ENCODE data around the gene ADCY3. TPM values are rescaled to one million over a fixed set of nuclear protein-coding genes. Genes with fewer than 3 reads are reported as not detected.
"Not testable (repeated sequence)": the region's sequence is repeated elsewhere in the genome, so short reads cannot be mapped to it uniquely, and the experiment has no call there.

Gene ADCY3
- total RNA-seq, 2 donors from 2014 or later = 40.7 to 59.3 TPM

- no peaks in the 10 kb centered on the region for H3K9me3 ChIP-seq (ENCODE audit: control insufficient read depth, low read length, poor library complexity, severe bottlenecking)
- ATAC-seq (no peak), DNase-seq (no peak)
- Mint-ChIP-seq H3K4me1 (peaks cover 5% of the 10 kb centered on the region), H3K4me3 (no peak overlapping the region), H3K27ac (no peak overlapping the region), H3K36me3 (ENCODE audit: low read depth) (peaks cover 2% of the 10 kb centered on the region), H3K27me3 (no peaks in the 10 kb centered on the region)
These were observed 78.8 kb downstream of the ADCY3 start for GRCh38 chr2:24840962-24841945.

DNA sequence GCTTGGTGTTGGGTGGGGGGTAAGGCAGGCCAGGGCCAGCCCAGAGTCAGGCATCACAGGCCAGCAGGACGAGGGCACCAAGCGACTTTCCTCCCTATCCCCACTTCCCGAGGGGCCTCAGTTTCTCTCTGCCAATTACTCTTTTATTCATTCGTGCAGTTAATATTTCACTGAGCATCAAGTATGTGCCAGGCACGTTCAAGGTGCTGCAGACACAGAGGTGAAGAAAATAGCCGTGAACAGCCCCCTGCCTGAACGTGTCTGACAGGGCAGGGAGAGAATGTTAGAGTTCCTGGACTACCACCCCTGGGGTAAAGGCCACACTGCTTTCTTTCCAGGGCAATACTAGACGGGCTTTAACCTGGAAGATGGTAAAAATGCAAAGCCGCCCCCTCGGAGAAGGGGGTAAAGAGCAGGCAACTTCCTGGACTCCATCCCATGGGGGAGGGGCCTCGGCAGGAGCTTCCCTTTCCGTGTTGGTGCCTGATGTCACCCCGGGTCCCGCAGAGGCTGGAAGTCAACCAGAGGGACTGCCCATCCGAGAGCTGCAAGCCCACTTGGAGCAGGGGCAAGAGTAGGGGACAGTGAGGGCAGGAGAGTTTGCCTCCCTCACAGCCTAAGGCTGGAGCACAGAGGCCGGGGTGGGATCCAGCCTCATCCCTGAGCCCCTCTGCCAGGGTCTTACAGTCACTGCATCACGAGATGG, 79.7 kb downstream of the ADCY3 start:
- ATAC-seq (no peak), DNase-seq (no peak)
- H3K36me3 Mint-ChIP-seq (ENCODE audit: low read depth) = peaks cover 4% of the 10 kb centered on the region
- H3K27ac Mint-ChIP-seq = no peak overlapping the region
- H3K9me3 ChIP-seq (ENCODE audit: control insufficient read depth, low read length, poor library complexity, severe bottlenecking) = no peaks in the 10 kb centered on the region
- H3K4me1 Mint-ChIP-seq = peaks cover 5% of the 10 kb centered on the region
- no peak overlapping the region for H3K4me3 Mint-ChIP-seq
- H3K27me3 Mint-ChIP-seq = no peaks in the 10 kb centered on the region

- no peak overlapping the region for H3K4me3 Mint-ChIP-seq
- no peaks in the 10 kb centered on the region for H3K27me3 Mint-ChIP-seq
- ATAC-seq (no peak), DNase-seq (no peak)
- H3K4me1 Mint-ChIP-seq = peaks cover 5% of the 10 kb centered on the region
- H3K27ac Mint-ChIP-seq = no peak overlapping the region
- peaks cover 4% of the 10 kb centered on the region for H3K36me3 Mint-ChIP-seq (ENCODE audit: low read depth)
- H3K9me3 ChIP-seq (ENCODE audit: control insufficient read depth, low read length, poor library complexity, severe bottlenecking) = no peaks in the 10 kb centered on the region
These were observed 80.3 kb downstream of the ADCY3 start for GRCh38 chr2:24839729-24840128.

DNA sequence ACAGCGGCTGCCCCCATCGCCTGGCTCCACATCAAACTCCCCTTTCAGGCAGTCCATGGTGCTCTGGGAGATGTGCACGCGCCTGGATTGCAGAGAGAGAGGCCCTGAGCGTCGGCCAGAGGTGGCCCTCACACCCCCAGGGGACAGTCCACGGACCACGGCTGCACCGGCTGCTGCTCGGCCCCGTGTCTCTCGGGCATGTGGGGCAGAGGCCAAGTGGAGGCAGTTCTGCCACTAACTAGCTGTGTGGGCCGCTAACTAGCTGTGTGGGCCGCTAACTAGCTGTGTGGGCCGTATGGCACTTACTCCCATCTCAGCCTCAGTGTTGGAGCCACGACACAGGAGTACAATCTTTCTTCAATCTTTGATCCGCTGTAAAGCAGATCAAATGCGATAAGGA, 81.5 kb downstream of the ADCY3 start:
- H3K27ac Mint-ChIP-seq = no peak overlapping the region
- DNase-seq (no peak), ATAC-seq (no peak)
- no peak overlapping the region for H3K4me3 Mint-ChIP-seq
- H3K36me3 Mint-ChIP-seq (ENCODE audit: low read depth) = peaks cover 4% of the 10 kb centered on the region
- peaks cover 5% of the 10 kb centered on the region for H3K4me1 Mint-ChIP-seq
- H3K27me3 Mint-ChIP-seq = no peaks in the 10 kb centered on the region
- no peaks in the 10 kb centered on the region for H3K9me3 ChIP-seq (ENCODE audit: control insufficient read depth, low read length, poor library complexity, severe bottlenecking)

GRCh38 chr2:24837996-24838513, 82.0 kb downstream of the ADCY3 start:
- H3K27ac Mint-ChIP-seq = no peak overlapping the region
- no peak overlapping the region for H3K4me3 Mint-ChIP-seq
- no peak for ATAC-seq

DNA sequence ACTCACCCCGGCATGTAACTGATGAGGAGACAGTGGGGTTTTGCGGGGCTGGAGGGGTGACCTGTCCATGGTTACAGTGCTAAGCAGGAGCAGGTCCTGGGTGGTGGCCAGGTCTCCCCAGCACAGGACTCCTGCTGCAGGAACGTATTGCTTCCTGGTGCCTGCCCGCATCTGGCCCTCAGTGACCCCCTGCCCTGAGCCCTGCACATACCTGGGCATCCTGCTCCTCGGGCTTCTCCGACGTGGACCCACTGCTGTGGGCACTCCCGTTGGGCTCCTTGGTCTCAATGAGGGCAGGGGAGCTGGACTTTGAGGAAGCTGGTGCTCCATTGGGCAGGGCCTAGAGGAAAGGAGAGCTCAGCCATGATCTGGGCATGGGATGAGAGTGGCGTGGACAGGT, 83.3 kb downstream of the ADCY3 start:
- no peak overlapping the region for H3K4me3 Mint-ChIP-seq
- ATAC-seq (no peak), DNase-seq (no peak)
- H3K27me3 Mint-ChIP-seq = no peaks in the 10 kb centered on the region
- peaks cover 8% of the 10 kb centered on the region for H3K4me1 Mint-ChIP-seq
- peaks cover 6% of the 10 kb centered on the region for H3K36me3 Mint-ChIP-seq (ENCODE audit: low read depth)
- H3K27ac Mint-ChIP-seq = peak overlapping the region; percentile 47
- H3K9me3 ChIP-seq (ENCODE audit: control insufficient read depth, low read length, poor library complexity, severe bottlenecking) = no peaks in the 10 kb centered on the region

More at GRCh38 chr2:24837996-24838513, 82.0 kb downstream of the ADCY3 start:
- no peak for DNase-seq
- no peaks in the 10 kb centered on the region for H3K9me3 ChIP-seq (ENCODE audit: control insufficient read depth, low read length, poor library complexity, severe bottlenecking)
- Mint-ChIP-seq H3K27me3 (no peaks in the 10 kb centered on the region), H3K4me1 (peaks cover 5% of the 10 kb centered on the region), H3K36me3 (ENCODE audit: low read depth) (peaks cover 4% of the 10 kb centered on the region)

- Mint-ChIP-seq H3K27me3 (no peaks in the 10 kb centered on the region), H3K4me3 (no peak overlapping the region), H3K27ac (no peak overlapping the region)
These were observed 83.8 kb downstream of the ADCY3 start for GRCh38 chr2:24836206-24836605.

DNA sequence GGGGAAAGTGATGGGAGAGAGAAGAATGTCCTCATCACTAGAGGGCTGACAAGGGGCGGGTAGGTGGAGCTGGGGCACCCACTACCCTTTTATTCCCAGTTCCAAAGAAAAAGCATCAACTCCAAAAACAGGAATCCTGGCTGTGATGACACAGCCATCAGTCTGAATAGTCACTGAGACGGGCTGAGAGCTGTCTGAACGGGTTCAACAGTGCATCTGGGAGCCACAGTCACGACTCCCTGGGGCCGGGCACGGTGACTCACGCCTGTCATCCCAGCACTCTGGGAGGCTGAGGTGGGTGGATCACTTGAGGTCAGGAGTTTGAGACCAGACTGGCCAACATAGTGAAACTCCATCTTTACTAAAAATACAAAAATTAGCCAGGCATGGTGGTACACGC, 84.6 kb downstream of the ADCY3 start:
- not testable (repeated sequence) for ATAC-seq; H3K27me3 Mint-ChIP-seq; H3K4me1 Mint-ChIP-seq; H3K4me3 Mint-ChIP-seq; H3K27ac Mint-ChIP-seq; DNase-seq; H3K9me3 ChIP-seq (ENCODE audit: control insufficient read depth, low read length, poor library complexity, severe bottlenecking); H3K36me3 Mint-ChIP-seq (ENCODE audit: low read depth)

More at GRCh38 chr2:24836206-24836605, 83.8 kb downstream of the ADCY3 start:
- H3K9me3 ChIP-seq (ENCODE audit: control insufficient read depth, low read length, poor library complexity, severe bottlenecking) = no peaks in the 10 kb centered on the region
- no peak for DNase-seq
- H3K36me3 Mint-ChIP-seq (ENCODE audit: low read depth) = peaks cover 6% of the 10 kb centered on the region
- H3K4me1 Mint-ChIP-seq = peaks cover 8% of the 10 kb centered on the region
- ATAC-seq = no peak

DNA sequence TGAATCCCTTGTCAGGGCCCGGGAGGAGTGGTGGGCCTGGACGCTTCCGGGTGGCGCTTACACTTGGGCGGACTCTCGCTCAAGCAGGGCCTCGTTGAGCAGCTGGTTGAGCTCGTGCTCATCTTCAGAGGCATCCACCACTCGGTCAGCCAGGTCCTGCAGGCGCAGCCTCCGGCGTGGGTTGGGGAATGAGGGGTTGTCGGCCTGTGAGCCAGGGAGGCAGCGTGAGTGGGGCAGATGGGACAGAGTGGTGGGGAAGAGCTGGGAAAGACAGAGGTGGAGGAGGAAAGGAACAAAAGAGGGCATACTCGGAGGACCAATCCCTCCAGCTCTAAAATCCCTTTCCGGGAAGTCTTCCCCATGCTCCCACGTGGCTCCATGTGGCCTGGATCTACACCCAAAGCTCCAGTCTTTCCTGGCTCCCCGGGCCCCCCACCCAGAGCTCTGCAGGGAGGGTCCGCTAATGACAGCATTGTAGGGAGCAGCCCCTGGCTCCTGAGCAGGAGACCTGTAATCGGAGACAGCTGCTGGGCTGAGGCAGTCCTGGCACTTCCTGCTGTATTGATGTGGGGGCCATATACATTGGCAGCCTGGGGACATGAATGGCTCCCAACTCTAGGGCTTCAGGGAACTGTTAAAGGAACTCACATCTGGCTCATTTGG, 85.2 kb downstream of the ADCY3 start:
- ATAC-seq = no peak
- Mint-ChIP-seq H3K4me1 (peaks cover 8% of the 10 kb centered on the region), H3K27me3 (no peaks in the 10 kb centered on the region), H3K27ac (no peak overlapping the region), H3K4me3 (no peak overlapping the region), H3K36me3 (ENCODE audit: low read depth) (peaks cover 6% of the 10 kb centered on the region)
- no peak for DNase-seq
- no peaks in the 10 kb centered on the region for H3K9me3 ChIP-seq (ENCODE audit: control insufficient read depth, low read length, poor library complexity, severe bottlenecking)

DNA sequence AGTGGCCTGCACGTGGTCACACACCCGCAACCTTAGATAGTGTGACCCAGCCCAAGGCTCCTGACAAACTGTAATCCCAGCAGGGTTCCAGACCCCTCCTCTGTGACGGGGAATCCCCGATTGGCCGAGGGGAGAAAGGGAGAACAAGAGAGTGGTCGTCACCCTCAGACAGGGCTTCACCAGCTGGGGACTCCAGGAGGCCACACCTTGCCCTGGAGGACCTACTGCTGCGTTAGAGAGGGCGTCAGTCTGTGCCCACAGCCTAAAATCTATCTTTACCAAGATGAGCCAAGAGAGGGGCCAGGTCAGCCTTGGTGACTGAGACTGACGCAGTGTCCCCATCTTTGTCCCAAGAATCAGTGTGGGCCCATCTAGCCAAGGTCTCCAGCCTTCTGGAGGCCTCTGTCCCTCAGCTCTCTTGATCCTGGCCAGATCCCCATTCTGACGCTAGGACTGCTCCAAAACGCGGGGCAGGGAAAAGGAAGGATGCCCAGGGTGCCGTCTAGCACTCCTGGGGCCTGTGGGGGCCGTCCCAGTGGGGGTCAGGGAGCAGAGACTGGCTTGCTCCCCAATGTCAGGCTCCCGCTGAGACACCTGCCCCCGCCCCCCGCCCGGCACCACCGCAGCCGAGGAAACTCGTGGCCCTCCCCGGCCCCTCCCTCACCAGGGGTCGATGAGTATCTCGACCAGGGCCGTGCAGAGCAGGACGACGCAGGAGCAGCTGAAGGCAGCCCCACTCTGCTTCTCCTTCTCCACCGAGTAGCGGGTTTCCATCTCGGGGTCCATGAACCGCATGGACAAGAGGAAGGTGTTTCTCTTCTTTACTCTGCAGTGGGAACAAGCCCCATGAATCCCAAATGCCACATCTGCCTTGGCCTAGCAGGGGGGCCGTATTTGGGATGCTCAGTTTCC, 86.0 kb downstream of the ADCY3 start:
- ATAC-seq = no peak
- Mint-ChIP-seq H3K27ac (no peak overlapping the region), H3K36me3 (ENCODE audit: low read depth) (peaks cover 6% of the 10 kb centered on the region), H3K27me3 (no peaks in the 10 kb centered on the region), H3K4me1 (peaks cover 8% of the 10 kb centered on the region), H3K4me3 (no peak overlapping the region)
- H3K9me3 ChIP-seq (ENCODE audit: control insufficient read depth, low read length, poor library complexity, severe bottlenecking) = no peaks in the 10 kb centered on the region
- no peak for DNase-seq

DNA sequence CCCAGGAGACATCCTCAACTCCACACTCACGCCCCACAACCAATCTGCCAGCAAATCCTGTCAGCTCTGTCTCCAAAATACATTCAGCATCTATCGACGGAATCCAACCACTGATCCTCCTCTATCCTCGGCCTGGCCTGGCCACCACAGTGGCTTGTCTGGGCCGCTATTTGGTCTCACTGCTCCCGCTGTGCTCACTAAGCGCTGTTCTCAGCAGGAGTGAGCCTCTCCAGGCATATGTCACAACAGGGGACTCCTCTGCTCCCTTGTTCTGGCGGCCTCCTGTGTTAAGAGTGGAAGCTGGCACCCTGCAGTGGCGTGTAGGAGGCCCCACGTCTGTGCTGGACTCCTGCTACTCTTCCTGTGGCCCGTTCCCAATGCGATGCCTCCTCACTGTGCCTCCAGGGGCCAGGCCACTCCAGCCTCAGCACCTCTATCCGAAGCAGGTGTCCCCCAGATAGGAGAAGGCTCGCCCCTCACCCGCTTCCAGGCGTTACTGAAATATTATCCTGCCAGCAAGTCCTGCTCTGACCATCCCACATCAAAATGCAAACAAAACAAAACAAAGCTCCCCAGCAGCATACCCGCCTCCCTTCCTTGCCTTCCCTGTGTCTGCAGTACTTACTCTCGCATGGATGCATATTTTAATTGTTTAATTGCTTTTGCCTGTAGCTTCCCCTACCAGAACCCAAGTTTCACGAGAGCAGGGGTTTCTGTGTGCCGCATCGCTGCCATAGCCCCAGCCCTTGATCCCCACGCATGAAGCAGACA, 86.9 kb downstream of the ADCY3 start:
- Mint-ChIP-seq H3K4me3 (no peak overlapping the region), H3K27me3 (no peaks in the 10 kb centered on the region), H3K4me1 (peaks cover 8% of the 10 kb centered on the region), H3K27ac (peak overlapping the region; percentile 16), H3K36me3 (ENCODE audit: low read depth) (peaks cover 6% of the 10 kb centered on the region)
- DNase-seq (no peak), ATAC-seq (no peak)
- H3K9me3 ChIP-seq (ENCODE audit: control insufficient read depth, low read length, poor library complexity, severe bottlenecking) = no peaks in the 10 kb centered on the region

DNA sequence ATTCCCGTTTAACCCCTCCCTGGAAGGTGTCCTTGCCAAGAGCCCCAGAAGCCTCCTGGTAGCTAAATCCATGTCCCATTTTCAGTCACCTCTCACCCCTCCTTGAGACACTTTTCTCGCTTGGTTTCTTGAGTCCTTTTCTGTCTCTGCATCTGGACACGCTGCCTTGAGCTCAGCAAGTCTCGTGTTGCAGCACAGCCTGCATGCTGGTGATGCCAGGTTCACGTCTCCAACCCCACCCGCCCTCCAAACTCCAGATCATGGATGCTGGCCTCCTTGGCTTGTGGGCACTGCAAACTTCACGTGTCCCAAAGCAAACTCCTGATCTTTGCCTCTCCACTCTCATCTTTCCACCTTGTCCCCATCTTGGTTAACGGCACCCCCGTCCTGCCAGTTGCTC, 87.5 kb downstream of the ADCY3 start:
- Mint-ChIP-seq H3K27ac (no peak overlapping the region), H3K4me3 (no peak overlapping the region), H3K4me1 (peaks cover 10% of the 10 kb centered on the region), H3K36me3 (ENCODE audit: low read depth) (peaks cover 6% of the 10 kb centered on the region), H3K27me3 (no peaks in the 10 kb centered on the region)
- ATAC-seq (no peak), DNase-seq (no peak)
- no peaks in the 10 kb centered on the region for H3K9me3 ChIP-seq (ENCODE audit: control insufficient read depth, low read length, poor library complexity, severe bottlenecking)
